H1 (cell line): ENCODE measurements around the gene TAMALIN. TPM values are rescaled to one million over a fixed set of nuclear protein-coding genes. Genes with fewer than 3 reads are reported as not detected.

Experiments used
- CTCF ChIA-PET: fragments of 300-600 bp; sonication (Branson Sonifier 250); formaldehyde crosslinking; loops from one replicate; lab custom pipeline; 2021; ENCODE audit not compliant: partially characterized antibody; lab: Charles Lee
- POLR2A ChIA-PET: fragments of 300-600 bp; sonication (Branson Sonifier 250); formaldehyde crosslinking; loops from one replicate; lab custom pipeline; 2021; ENCODE audit warnings: inconsistent platforms; ENCODE audit not compliant: partially characterized antibody; lab: Charles Lee
- DNase-seq, 2 experiments: peaks; one replicate each; pipeline versions ENCODE4 v3.0.0 to v3.0.0-alpha.2; 2010 to 2022; ENCODE audit warnings: low spot score in 2 of 2, low read depth in 1 of 2, mixed read lengths in 1 of 2
- FAIRE-seq: peaks from 2 replicates; lab custom pipeline; 2011; peaks lifted over from hg19 to GRCh38; lab: Jason Lieb, UNC
- H2AFZ ChIP-seq: 2 replicates; pipeline ENCODE4 v1.8.1; 2012; ENCODE audit warnings: low read length, inconsistent platforms
- H2AK5ac ChIP-seq: 2 replicates; pipeline ENCODE4 v1.6.1; 2013; ENCODE audit warnings: low read depth, low read length
- H2BK120ac ChIP-seq: replicated peaks from 2 replicates; pipeline ENCODE3; 2013; ENCODE audit warnings: low read depth, low read length, inconsistent platforms
- H2BK12ac ChIP-seq: 2 replicates; pipeline ENCODE4 v1.6.1; 2013; ENCODE audit warnings: low read depth, low read length
- H2BK15ac ChIP-seq: 2 replicates; pipeline ENCODE4 v1.6.1; 2013; ENCODE audit warnings: low read length
- H2BK20ac ChIP-seq: 2 replicates; pipeline ENCODE4 v1.6.1; 2013; ENCODE audit warnings: low read length
- H2BK5ac ChIP-seq: 2 replicates; pipeline ENCODE4 v1.6.1; 2013; ENCODE audit warnings: low read depth, low read length
- H3K14ac ChIP-seq: 2 replicates; pipeline ENCODE4 v1.6.1; 2013; ENCODE audit warnings: inconsistent platforms; ENCODE audit not compliant: insufficient read length
- H3K18ac ChIP-seq: 2 replicates; pipeline ENCODE4 v1.6.1; 2013; ENCODE audit warnings: low read length; ENCODE audit errors: extremely low read depth
- H3K23ac ChIP-seq: 2 replicates; pipeline ENCODE4 v1.6.1; 2013; ENCODE audit warnings: inconsistent platforms; ENCODE audit not compliant: insufficient read length
- H3K23me2 ChIP-seq: 2 replicates; pipeline ENCODE4 v1.6.1; 2013; ENCODE audit warnings: low read depth, low read length
- H3K27ac ChIP-seq: 2 replicates; pipeline ENCODE4 v1.6.1; 2011; ENCODE audit warnings: low read depth, low read length, inconsistent platforms
- H3K27me3 ChIP-seq, 4 experiments: replicated peaks in 1 of 4; 1 replicate in 1 of 4; 2 replicates in 3 of 4; pipeline versions ENCODE4 v1.6.1 to v1.8.1; 2011 to 2013; ENCODE audit warnings: low read length in 3 of 4, mild to moderate bottlenecking in 3 of 4, inconsistent platforms in 2 of 4, mixed read lengths in 2 of 4, moderate library complexity in 1 of 4; ENCODE audit not compliant: control insufficient read depth in 3 of 4, insufficient read depth in 3 of 4; ENCODE audit errors: extremely low read depth in 1 of 4
- H3K36me3 ChIP-seq, 4 experiments: 2 replicates each; pipeline versions ENCODE4 v1.6.1 to v1.8.1; 2011 to 2013; ENCODE audit warnings: mild to moderate bottlenecking in 4 of 4, low read length in 3 of 4, moderate library complexity in 2 of 4, control low read depth in 1 of 4, inconsistent platforms in 1 of 4; ENCODE audit not compliant: insufficient read depth in 4 of 4, control insufficient read depth in 2 of 4
- H3K4ac ChIP-seq: replicated peaks from 2 replicates; pipeline ENCODE3; 2013; ENCODE audit warnings: low read length, low read depth, mixed read lengths, inconsistent platforms; ENCODE audit not compliant: insufficient read length
- H3K4me1 ChIP-seq, 4 experiments: replicated peaks in 1 of 4; 1 replicate in 1 of 4; 2 replicates in 3 of 4; pipeline versions ENCODE4 v1.6.1 to v1.8.1; 2011 to 2013; ENCODE audit warnings: low read length in 3 of 4, inconsistent platforms in 2 of 4, mixed read lengths in 1 of 4; ENCODE audit not compliant: insufficient read depth in 4 of 4, control insufficient read depth in 3 of 4
- H3K4me2 ChIP-seq, 2 experiments: 2 replicates each; pipeline versions ENCODE4 v1.6.1 to v1.8.1; 2011 to 2013; ENCODE audit warnings: low read depth in 2 of 2, low read length in 2 of 2, control low read depth in 1 of 2, inconsistent platforms in 1 of 2, mild to moderate bottlenecking in 1 of 2; ENCODE audit not compliant: insufficient read depth in 1 of 2
- H3K4me3 ChIP-seq, 4 experiments: fragments of 200-600, 300-600 bp in 1 of 4; sonication (generic), shearing (Covaris generic), sonication (Bioruptor Twin) in 1 of 4; 2 replicates each; pipeline versions ENCODE4 v1.5.1 to v1.8.1; 2011 to 2016; ENCODE audit warnings: low read length in 4 of 4, low read depth in 3 of 4, control low read depth in 2 of 4, inconsistent platforms in 2 of 4, mild to moderate bottlenecking in 2 of 4, mixed read lengths in 1 of 4, moderate library complexity in 1 of 4; ENCODE audit not compliant: insufficient read depth in 2 of 4; ENCODE audit errors: extremely low read depth in 1 of 4
- H3K56ac ChIP-seq: replicated peaks from 2 replicates; pipeline ENCODE3; 2013; ENCODE audit warnings: low read depth, mild to moderate bottlenecking, mixed read lengths, low read length, inconsistent platforms; ENCODE audit not compliant: insufficient read length
- H3K79me1 ChIP-seq: 2 replicates; pipeline ENCODE4 v1.6.1; 2013; ENCODE audit warnings: low read depth, low read length, control low read depth
- H3K79me2 ChIP-seq, 2 experiments: 2 replicates each; pipeline versions ENCODE4 v1.6.1 to v1.8.1; 2012 to 2013; ENCODE audit warnings: low read length in 2 of 2, mild to moderate bottlenecking in 2 of 2, inconsistent platforms in 1 of 2; ENCODE audit not compliant: insufficient read depth in 2 of 2, control insufficient read depth in 1 of 2
- H3K9ac ChIP-seq, 4 experiments: replicated peaks in 1 of 4; 1 replicate in 1 of 4; 2 replicates in 3 of 4; pipeline versions ENCODE4 v1.6.1 to v1.8.1; 2011 to 2013; ENCODE audit warnings: low read depth in 3 of 4, low read length in 3 of 4, control low read depth in 2 of 4, mild to moderate bottlenecking in 2 of 4, moderate library complexity in 2 of 4, inconsistent platforms in 1 of 4; ENCODE audit errors: extremely low read depth in 1 of 4
- H3K9me3 ChIP-seq, 2 experiments: 2 replicates each; pipeline versions ENCODE4 v1.6.1 to v1.8.1; 2012 to 2013; ENCODE audit warnings: mild to moderate bottlenecking in 2 of 2, moderate library complexity in 2 of 2, control low read depth in 1 of 2, inconsistent platforms in 1 of 2, low read depth in 1 of 2, low read length in 1 of 2, mixed read lengths in 1 of 2; ENCODE audit not compliant: insufficient read depth in 2 of 2
- H4K20me1 ChIP-seq, 2 experiments: replicated peaks in 1 of 2; 2 replicates each; pipeline versions ENCODE3 to v1.8.1; 2011 to 2013; ENCODE audit warnings: inconsistent platforms in 2 of 2, low read length in 2 of 2, mild to moderate bottlenecking in 1 of 2; ENCODE audit not compliant: insufficient read depth in 2 of 2, control insufficient read depth in 1 of 2
- H4K5ac ChIP-seq: 2 replicates; pipeline ENCODE4 v1.6.1; 2013; ENCODE audit warnings: low read length, low read depth, mixed read lengths, inconsistent platforms; ENCODE audit not compliant: insufficient read length
- H4K8ac ChIP-seq: 2 replicates; pipeline ENCODE4 v1.8.0; 2013; ENCODE audit warnings: mild to moderate bottlenecking, moderate library complexity, low read length, inconsistent platforms; ENCODE audit not compliant: insufficient read depth; ENCODE audit errors: extremely low read depth
- H4K91ac ChIP-seq: replicated peaks from 2 replicates; pipeline ENCODE3; 2013; ENCODE audit warnings: low read length, mixed read lengths, inconsistent platforms; ENCODE audit not compliant: insufficient read length
- CTBP2 ChIP-seq: IDR thresholded peaks from 2 replicates; pipeline ENCODE4 v1.7.0; 2011; ENCODE audit warnings: borderline replicate concordance, mild to moderate bottlenecking, moderate library complexity, mixed read lengths, low read length; ENCODE audit not compliant: insufficient read depth, insufficient read length
- EGR1 ChIP-seq: IDR thresholded peaks from 2 replicates; pipeline ENCODE4 v1.6.1; 2011; ENCODE audit warnings: low read depth, low read length, borderline replicate concordance
- GABPA ChIP-seq: IDR thresholded peaks from 2 replicates; pipeline ENCODE4 v1.6.1; 2011; ENCODE audit warnings: mild to moderate bottlenecking, low read length, moderate library complexity, borderline replicate concordance; ENCODE audit not compliant: insufficient read depth
- HDAC2 ChIP-seq, 2 experiments: fragments of 300-600 bp in 1 of 2; sonication (generic) in 1 of 2; IDR thresholded peaks; 2 replicates each; pipeline ENCODE4 v1.6.1; 2011 to 2012; ENCODE audit warnings: low read depth in 2 of 2, low read length in 2 of 2, mild to moderate bottlenecking in 2 of 2, moderate library complexity in 2 of 2, borderline replicate concordance in 1 of 2, inconsistent platforms in 1 of 2
- KDM1A ChIP-seq: fragments of 200-600, 300-600 bp; sonication (generic); IDR thresholded peaks from 2 replicates; pipeline ENCODE4 v1.7.1; 2016; ENCODE audit warnings: mild to moderate bottlenecking, low read length, borderline replicate concordance
- KDM5A ChIP-seq: fragments of 200-600 bp; IDR thresholded peaks from 2 replicates; pipeline ENCODE4 v1.7.1; 2012; ENCODE audit warnings: mild to moderate bottlenecking, low read length, inconsistent platforms, mixed read lengths
- RAD21 ChIP-seq, 2 experiments: IDR thresholded peaks in 1 of 2; conservative IDR thresholded peaks in 1 of 2; 2 replicates each; pipeline ENCODE4 v1.6.1; 2011; ENCODE audit warnings: low read depth in 2 of 2, low read length in 2 of 2, improper control_type of control experiment in 1 of 2, inconsistent platforms in 1 of 2, mild to moderate bottlenecking in 1 of 2, moderate library complexity in 1 of 2
- WGBS, 2 experiments: shearing (Covaris generic) in 1 of 2; methylation state at CpG; one replicate each; pipeline versions ENCODE4 v1.1.6 to v1.1.7; 2013 to 2015; ENCODE audit warnings: low lambda C conversion rate in 2 of 2, mixed read lengths in 2 of 2, inconsistent platforms in 1 of 2, low coverage in 1 of 2, missing lambda C conversion rate in 1 of 2; ENCODE audit not compliant: insufficient replicate concordance in 2 of 2, insufficient coverage in 1 of 2, insufficient read length in 1 of 2; ENCODE audit errors: extremely low coverage in 1 of 2, missing lambda C conversion rate in 1 of 2; 5-methylcytosine and 5-hydroxymethylcytosine counted together
- polyA plus RNA-seq, 7 experiments: library from polyadenylated mRNA; depleted of rRNA in 3 of 7; stranded (reverse) in 5 of 7; unstranded in 2 of 7; fragments of >200 nt in 5 of 7; fragments of 200-250 nt in 2 of 7; gene quantifications; 1 replicate in 5 of 7; 2 replicates in 1 of 7; 4 replicates in 1 of 7; pipeline versions ENCODE4 v1.2.1 to v1.2.3, GENCODE V29; 2011 to 2013; ENCODE audit warnings: missing spikeins in 2 of 7, mixed read lengths in 2 of 7
- total RNA-seq: library from RNA; stranded (reverse); fragmentation: NEBNext Ultra II Directional; extraction: Animal tissue kit (Norgen Biotek cat#: 25700); gene quantifications from 2 replicates; pipeline ENCODE4 v1.2.1, GENCODE V29; 2021
- TF ChIP-seq, protein P1 (sequence below): IDR thresholded peaks from 2 replicates; pipeline ENCODE4 v1.6.1; 2011; ENCODE audit warnings: low read length, improper control_type of control experiment

Gene TAMALIN
- total and polyA plus RNA-seq, 2 of the 8 experiments (the other 6 are each of a cell fraction or from before 2014, with no cell fraction given), result 2.6 to 4.9 TPM

DNA sequence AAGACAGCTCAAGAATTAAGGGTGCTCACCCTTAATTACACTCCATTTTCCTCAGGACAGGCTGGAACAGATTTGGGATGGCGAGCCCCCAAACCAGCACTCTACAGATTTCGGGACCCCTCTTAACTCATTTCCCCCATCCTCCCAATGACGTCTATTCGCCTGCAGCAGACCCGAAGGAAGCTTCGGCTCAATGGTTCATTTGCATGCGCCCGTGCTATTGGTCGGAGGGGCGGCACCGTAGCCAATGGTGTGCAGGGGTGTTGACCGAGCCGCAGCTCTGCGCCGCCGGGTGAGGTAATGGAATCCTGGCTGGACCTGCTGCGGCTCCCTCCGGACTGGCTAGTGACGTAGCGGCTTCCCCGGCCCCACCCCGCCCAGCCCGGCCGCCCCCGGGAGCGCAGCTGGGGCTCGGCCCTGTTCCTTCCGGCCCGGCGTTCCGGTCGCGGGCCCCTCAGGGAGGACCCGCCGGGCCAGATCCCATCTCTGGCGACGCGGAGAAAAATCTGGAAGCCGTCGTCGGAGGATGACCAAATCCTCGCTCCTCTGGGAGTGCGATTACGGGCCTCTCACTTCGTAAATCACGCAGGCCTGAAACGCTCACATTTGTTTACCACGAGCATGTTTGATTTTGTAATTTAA, 26.2 kb downstream of the TAMALIN start:
- Histone ChIP-seq H3K36me3 (no peaks in the 10 kb centered on the region), H3K14ac (no peak overlapping the region), H3K27ac (peak overlapping the region; percentile 39; the same call in 1 of the 2 replicates), H3K23me2 (peaks cover 2% of the 10 kb centered on the region; the same call in 1 of the 2 replicates), H3K27me3 (peaks cover 2 to 32% (median 22%) of the 10 kb centered on the region in 4 experiments; a peak in 6 of 7 replicates), H2BK12ac (peak overlapping the region; percentile 77; the same call in 1 of the 2 replicates), H3K9me3 (no peaks in the 10 kb centered on the region), H3K56ac (peak overlapping the region; percentile 49), H3K4me2 (peak overlapping the region; percentile 66 to 80), H3K4me1 (peaks cover 9 to 13% (median 11%) of the 10 kb centered on the region in 4 experiments), H2AK5ac (no peak overlapping the region; the same call in 1 of the 2 replicates), H2BK5ac (peak overlapping the region; percentile 44), H4K8ac (peak overlapping the region; percentile 88; the same call in 1 of the 2 replicates), H3K9ac (peak overlapping the region in 3 of 4 experiments; percentile 54 to 59 (median 56); a peak in 6 of 7 replicates), H2AFZ (0 out of 2 replicates have a peak overlapping the region, but pooled peaks have one; percentile 64), H2BK120ac (peak overlapping the region; percentile 66), H3K23ac (no peak overlapping the region), H3K79me1 (no peaks in the 10 kb centered on the region), H3K4ac (no peak overlapping the region), H4K5ac (peak overlapping the region; percentile 38), H2BK20ac (no peak overlapping the region), H2BK15ac (no peak overlapping the region), H3K4me3 (peak overlapping the region; percentile 23 to 60 (median 38); a peak in 7 of 8 replicates), H3K18ac (0 out of 2 replicates have a peak overlapping the region, but pooled peaks have one; percentile 73), H4K20me1 (no peaks in the 10 kb centered on the region), H3K79me2 (no peaks in the 10 kb centered on the region; a peak in 1 of 4 replicates), H4K91ac (no peak overlapping the region)
- 3% methylated on average over 40 of the region's 48 CpGs; no CpG with 5 or more reads in 1 of the 2 experiments for WGBS, 2 experiments
- ChIA-PET POLR2A (interaction anchor here (0.6 to 13.1 kb wide), 16 partner anchors 6 to 97 kb away, joined by 3 to 82 read pairs (median 4); partner anchors contain the start of genes ATG101, NR4A1, SMIM41 and TAMALIN), CTCF (interaction anchor here (1.3 to 22.7 kb wide), 9 partner anchors 9 to 89 kb away, joined by 4 to 1249 read pairs (median 40); partner anchors contain the start of genes ATG101, NR4A1, SMIM41 and TAMALIN)
- DNase-seq (peak; percentile 87 to 90), FAIRE-seq (peak; percentile 78)
- no peak for TF ChIP-seq KDM5A
- TF ChIP-seq, protein P1, sequence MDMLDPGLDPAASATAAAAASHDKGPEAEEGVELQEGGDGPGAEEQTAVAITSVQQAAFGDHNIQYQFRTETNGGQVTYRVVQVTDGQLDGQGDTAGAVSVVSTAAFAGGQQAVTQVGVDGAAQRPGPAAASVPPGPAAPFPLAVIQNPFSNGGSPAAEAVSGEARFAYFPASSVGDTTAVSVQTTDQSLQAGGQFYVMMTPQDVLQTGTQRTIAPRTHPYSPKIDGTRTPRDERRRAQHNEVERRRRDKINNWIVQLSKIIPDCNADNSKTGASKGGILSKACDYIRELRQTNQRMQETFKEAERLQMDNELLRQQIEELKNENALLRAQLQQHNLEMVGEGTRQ, result no peak
- TF ChIP-seq KDM1A, result no peak
- TF ChIP-seq RAD21 (IDR thresholded peaks at IDR 0.05 in 1 of 2, conservative IDR thresholded peaks at IDR 0.05 in 1 of 2; ENCODE audit: low read depth in 2 of 2, low read length in 2 of 2), result no peak
- no peak for TF ChIP-seq GABPA
- 0 out of 2 replicates have a peak, but pooled peaks have one; percentile 59 for TF ChIP-seq EGR1
- TF ChIP-seq CTBP2, result no peak
- no peak for TF ChIP-seq HDAC2 (IDR thresholded peaks at IDR 0.05; ENCODE audit: borderline replicate concordance in 1 of 2, low read depth in 2 of 2, low read length in 2 of 2)
